GM12874 (cell line): ENCODE results near the gene PTH1R.

Experiments used
- CTCF ChIP-seq: IDR thresholded peaks from 2 replicates; pipeline ENCODE4 v1.5.1; 2011; ENCODE audit warnings: low read depth, mild to moderate bottlenecking, control low read depth, low read length, moderate library complexity; ENCODE audit not compliant: insufficient read depth

The PTH1R gene

GRCh38 chr3:46887980-46888494 is 10.5 kb downstream of the PTH1R start:
- no peak for TF ChIP-seq CTCF

GRCh38 chr3:46888705-46889104 is 11.2 kb downstream of the PTH1R start:
- TF ChIP-seq CTCF: no peak

- TF ChIP-seq CTCF: no peak
Measured at GRCh38 chr3:46889381-46890110, 12.0 kb downstream of the PTH1R start.

GRCh38 chr3:46890132-46890531 is 12.6 kb downstream of the PTH1R start:
- no peak for TF ChIP-seq CTCF

GRCh38 chr3:46891132-46891531 is 13.6 kb downstream of the PTH1R start:
- TF ChIP-seq CTCF: no peak

GRCh38 chr3:46892285-46893145 is 15.0 kb downstream of the PTH1R start:
- no peak for TF ChIP-seq CTCF

- TF ChIP-seq CTCF: no peak
Measured at GRCh38 chr3:46893146-46893748, 15.7 kb downstream of the PTH1R start.
